Occipital lobe (tissue), 2 donors: Measurements from ENCODE around the gene PHACTR1. TPM values are rescaled to one million over a fixed set of nuclear protein-coding genes. Genes with fewer than 3 reads are reported as not detected.
"Not testable (repeated sequence)": the region's sequence is repeated elsewhere in the genome, so short reads cannot be mapped to it uniquely, and the experiment has no call there.

Experiments
- DNase-seq: peaks from one replicate; lab custom pipeline; 2025; lab: John Stamatoyannopoulos, UW
- total RNA-seq: library from RNA; depleted of rRNA; stranded (reverse); fragments of >200 nt; gene quantifications from one replicate; pipeline ENCODE4 v1.2.3, GENCODE V29; 2014

Gene PHACTR1
- total RNA-seq, 1 donor from 2014 or later, result 40.7 TPM

GRCh38 chr6:13303668-13304017, 587.1 kb downstream of the PHACTR1 start:
- DNase-seq, result no peak

- DNase-seq, result no peak
Observed at GRCh38 chr6:13304101-13304500, 587.5 kb downstream of the PHACTR1 start.

- DNase-seq, result no peak
Observed at GRCh38 chr6:13304580-13305260, 588.2 kb downstream of the PHACTR1 start.

GRCh38 chr6:13305288-13305687, 588.7 kb downstream of the PHACTR1 start:
- no peak for DNase-seq

- no peak for DNase-seq
Observed at GRCh38 chr6:13305791-13306190, 589.2 kb downstream of the PHACTR1 start.

GRCh38 chr6:13307508-13307995, 591.0 kb downstream of the PHACTR1 start:
- DNase-seq, result no peak

GRCh38 chr6:13308332-13308731, 591.8 kb downstream of the PHACTR1 start:
- no peak for DNase-seq

- no peak for DNase-seq
Observed at GRCh38 chr6:13311155-13311554, 594.6 kb downstream of the PHACTR1 start.

- no peak for DNase-seq
Observed at GRCh38 chr6:13314806-13315205, 598.2 kb downstream of the PHACTR1 start.

- DNase-seq, result no peak
Observed at GRCh38 chr6:13315896-13316295, 599.3 kb downstream of the PHACTR1 start.

GRCh38 chr6:13318821-13319220, 602.3 kb downstream of the PHACTR1 start:
- no peak for DNase-seq

- DNase-seq, result no peak
Observed at GRCh38 chr6:13319891-13320564, 603.5 kb downstream of the PHACTR1 start.

GRCh38 chr6:13326031-13326586, 609.5 kb downstream of the PHACTR1 start:
- DNase-seq, result not testable (repeated sequence)

GRCh38 chr6:13327691-13328075, 611.1 kb downstream of the PHACTR1 start:
- DNase-seq, result no peak

- peak; percentile 87 for DNase-seq
Observed at GRCh38 chr6:13328076-13328874, 611.7 kb downstream of the PHACTR1 start, which contains the start of gene TBC1D7. Gene TBC1D7, minus strand, starts transcription at chr6:13328537. Its CDS starts 1,639 bp downstream, at chr6:13326898.

- DNase-seq, result no peak
Observed at GRCh38 chr6:13328875-13329183, 612.3 kb downstream of the PHACTR1 start.

GRCh38 chr6:13331516-13332348, 615.2 kb downstream of the PHACTR1 start:
- no peak for DNase-seq

- DNase-seq, result no peak
Observed at GRCh38 chr6:13332349-13332706, 615.8 kb downstream of the PHACTR1 start.

- DNase-seq, result no peak
Observed at GRCh38 chr6:13334953-13335352, 618.4 kb downstream of the PHACTR1 start.

- peak; percentile 69 for DNase-seq
Observed at GRCh38 chr6:13336553-13336952, 620.0 kb downstream of the PHACTR1 start.

GRCh38 chr6:13338038-13338437, 621.5 kb downstream of the PHACTR1 start:
- no peak for DNase-seq
